SKM-1 (cell line): ENCODE data around the gene PLG.
A peak's percentile ranks its signal among the peaks of the same experiment; 100 is the strongest.
"Not testable (repeated sequence)": the region's sequence is repeated elsewhere in the genome, so short reads cannot be mapped to it uniquely, and the experiment has no call there.

Experiments used
- DNase-seq: peaks from one replicate; lab custom pipeline; 2025; ENCODE audit not compliant: unreplicated experiment; lab: John Stamatoyannopoulos, UW

PLG gene

GRCh38 chr6:160701918-160702680, at the start of gene PLG:
Gene PLG, plus strand, starts transcription at chr6:160702244. Its CDS starts 61 bp downstream, at chr6:160702305.
- not testable (repeated sequence) for DNase-seq

- DNase-seq = no peak
These were observed 42.5 kb upstream of the PLG start for GRCh38 chr6:160659562-160659961.

- DNase-seq = no peak
These were observed 40.8 kb upstream of the PLG start for GRCh38 chr6:160661216-160661615.

DNA sequence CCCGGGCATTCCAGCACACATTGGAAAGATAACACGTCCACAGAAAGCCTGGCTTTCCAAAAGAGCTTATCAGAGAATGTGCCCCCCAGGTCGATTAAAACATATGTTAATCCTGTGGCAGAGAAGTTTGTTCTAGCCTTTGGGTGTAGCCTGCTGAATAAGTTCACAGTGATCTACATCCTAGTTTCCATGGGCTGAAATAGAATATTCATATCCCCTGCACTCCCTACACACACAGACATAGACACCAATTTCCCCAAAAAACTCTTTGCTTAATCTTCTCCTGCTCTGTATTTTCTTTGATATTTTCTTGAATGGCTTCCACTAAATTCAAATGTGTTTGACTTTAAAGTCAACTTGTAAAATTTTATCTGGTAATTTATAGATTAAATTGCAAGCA, 39.6 kb upstream of the PLG start:
- DNase-seq = no peak

DNA sequence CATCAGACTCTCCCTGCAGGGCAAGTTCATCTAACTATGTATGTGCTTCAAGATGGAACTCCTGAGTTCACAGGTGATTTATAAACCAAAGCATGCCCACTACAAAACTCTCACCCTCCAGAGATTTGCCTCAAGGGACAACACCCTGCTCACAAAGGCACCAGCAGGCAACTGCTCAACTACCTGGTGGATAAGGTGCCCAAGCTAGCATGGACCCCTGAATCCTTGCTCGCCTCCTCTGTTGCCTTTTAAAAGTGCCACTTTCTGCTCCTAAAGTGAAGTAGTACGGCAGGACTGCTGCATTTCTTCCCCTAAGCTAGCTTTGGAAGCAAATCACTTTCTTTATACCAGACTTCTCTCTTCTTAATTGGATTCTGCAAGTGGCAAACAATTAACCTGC, 39.2 kb upstream of the PLG start:
- DNase-seq = no peak

GRCh38 chr6:160664198-160664597, 37.8 kb upstream of the PLG start, which contains the start of gene LPA:
Gene LPA, minus strand, starts transcription at chr6:160664275. Its CDS starts 61 bp downstream, at chr6:160664214.
- not testable (repeated sequence) for DNase-seq

DNA sequence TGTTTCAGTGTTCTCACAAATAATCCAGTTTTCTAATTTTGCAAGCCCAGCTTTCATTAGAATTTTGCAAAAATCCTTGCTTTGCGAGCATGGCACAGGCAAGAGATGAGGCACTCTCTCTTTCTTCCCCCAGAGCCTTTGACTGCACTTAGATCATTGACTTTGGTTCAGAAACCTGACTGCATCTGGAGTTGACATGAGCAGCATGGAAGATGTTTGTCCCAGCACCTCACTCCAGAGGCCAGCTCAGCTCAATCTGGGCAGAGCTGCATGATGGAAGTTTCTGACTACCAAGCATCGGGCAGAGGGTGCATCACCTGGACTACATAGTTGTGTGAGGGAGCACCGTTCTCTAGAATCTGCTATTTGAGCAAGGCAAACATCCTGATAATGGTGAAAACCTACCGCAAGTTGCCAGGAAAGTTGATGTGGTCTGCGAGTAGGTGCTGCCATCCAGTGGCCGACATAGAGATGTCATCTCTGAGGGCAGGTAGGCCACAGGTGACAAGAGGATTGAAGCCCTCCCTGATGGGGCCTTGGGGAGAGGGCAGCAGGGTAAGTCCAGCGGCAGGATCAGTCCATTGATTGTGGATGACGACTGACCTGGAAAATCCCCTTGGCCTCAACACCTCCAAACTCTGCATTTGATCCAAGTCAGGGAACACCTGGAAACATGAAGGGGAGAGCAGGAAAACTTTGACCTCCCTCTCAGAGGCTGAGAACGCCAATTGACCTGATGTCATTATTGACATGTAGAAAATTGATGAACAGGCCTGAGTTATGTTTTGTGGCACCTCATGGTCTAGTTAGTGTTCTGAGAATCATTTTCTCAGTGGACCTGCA, 34.2 kb upstream of the PLG start:
- DNase-seq = no peak

- DNase-seq = no peak
These were observed 33.5 kb upstream of the PLG start for GRCh38 chr6:160668589-160668988.

DNA sequence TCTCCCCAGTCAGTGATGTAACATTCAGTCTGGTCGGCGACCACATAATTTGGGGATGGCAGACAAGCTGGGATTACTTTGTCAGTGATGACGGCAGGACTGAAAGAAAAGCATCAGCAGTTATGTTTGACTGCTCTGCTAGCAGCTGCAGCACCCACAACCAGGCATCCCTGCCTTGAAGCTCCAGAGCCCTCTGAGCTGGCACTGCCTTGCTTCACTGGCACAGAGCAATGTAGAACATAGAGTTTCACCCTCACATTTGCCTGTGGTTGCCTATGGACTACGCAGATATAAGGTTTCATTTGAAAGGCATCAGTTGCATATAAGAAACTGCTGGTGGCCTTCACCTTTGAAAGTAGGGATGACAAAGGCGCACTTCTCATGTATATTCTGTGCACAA, 25.6 kb upstream of the PLG start:
- not testable (repeated sequence) for DNase-seq

- peak; percentile 8 for DNase-seq
These were observed 23.8 kb upstream of the PLG start for GRCh38 chr6:160678230-160678629.

DNA sequence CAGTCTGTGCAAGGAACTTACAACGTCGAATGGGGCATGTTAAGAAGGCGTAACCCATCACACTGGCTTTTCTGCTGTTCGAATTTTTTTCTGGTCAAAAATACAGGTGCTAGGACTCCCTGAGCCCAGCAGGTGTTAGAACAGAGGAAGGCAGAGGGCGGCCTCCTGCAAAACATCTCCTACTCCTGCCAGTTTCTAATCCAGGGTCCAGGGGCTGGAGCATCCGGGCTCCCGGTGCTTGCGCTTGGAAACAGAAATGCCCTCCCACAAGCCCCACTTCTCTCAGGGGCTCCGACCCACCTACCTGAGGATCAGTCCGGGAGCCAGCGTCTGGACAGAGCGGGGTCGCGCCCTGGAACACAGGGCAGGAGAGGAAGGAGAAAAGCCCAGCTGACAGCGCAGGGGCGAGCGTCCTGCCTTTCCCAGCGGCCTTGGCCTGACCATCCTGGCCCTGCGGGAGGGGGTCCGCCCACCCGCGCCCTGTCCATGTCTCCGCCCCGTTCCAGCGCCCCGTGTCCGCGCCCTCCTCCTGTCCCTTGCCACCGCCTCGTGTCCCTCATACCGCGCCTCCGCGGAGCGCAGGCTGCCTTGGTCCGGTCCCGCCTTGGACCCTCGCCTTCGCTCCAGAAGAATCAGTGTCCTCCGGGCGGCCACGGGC, 23.2 kb upstream of the PLG start:
- DNase-seq = no peak

GRCh38 chr6:160679402-160679769, 22.7 kb upstream of the PLG start:
- DNase-seq = no peak

GRCh38 chr6:160685101-160685761, 16.8 kb upstream of the PLG start:
- DNase-seq = not testable (repeated sequence)

GRCh38 chr6:160685762-160686450, 16.1 kb upstream of the PLG start:
- no peak for DNase-seq

DNA sequence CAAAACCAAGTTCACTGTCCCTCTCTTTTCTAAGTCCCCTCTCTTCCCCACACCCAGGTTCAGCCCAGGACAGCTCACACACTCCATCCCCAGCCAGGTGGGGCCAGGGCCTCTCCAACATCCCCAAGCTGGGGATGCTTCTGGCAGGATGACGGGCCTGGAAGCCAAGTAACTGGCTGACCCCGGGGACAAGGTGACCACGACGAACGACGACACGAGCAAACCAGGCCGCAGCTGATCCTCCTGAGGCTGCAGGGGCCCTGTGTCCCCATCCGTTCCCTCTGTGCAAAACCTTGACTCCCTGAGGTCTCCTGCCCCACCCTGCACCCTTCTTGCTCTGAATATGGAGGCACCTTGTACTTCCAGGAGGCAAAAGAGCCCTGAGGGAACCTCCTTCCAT, 11.6 kb upstream of the PLG start:
- DNase-seq = no peak

- DNase-seq = no peak
These were observed 10.4 kb upstream of the PLG start for GRCh38 chr6:160691617-160692016.

- no peak for DNase-seq
These were observed 9.6 kb upstream of the PLG start for GRCh38 chr6:160692369-160692959.

- not testable (repeated sequence) for DNase-seq
These were observed 7.0 kb upstream of the PLG start for GRCh38 chr6:160695025-160695424.

GRCh38 chr6:160695622-160696021, 6.4 kb upstream of the PLG start:
- DNase-seq = not testable (repeated sequence)

DNA sequence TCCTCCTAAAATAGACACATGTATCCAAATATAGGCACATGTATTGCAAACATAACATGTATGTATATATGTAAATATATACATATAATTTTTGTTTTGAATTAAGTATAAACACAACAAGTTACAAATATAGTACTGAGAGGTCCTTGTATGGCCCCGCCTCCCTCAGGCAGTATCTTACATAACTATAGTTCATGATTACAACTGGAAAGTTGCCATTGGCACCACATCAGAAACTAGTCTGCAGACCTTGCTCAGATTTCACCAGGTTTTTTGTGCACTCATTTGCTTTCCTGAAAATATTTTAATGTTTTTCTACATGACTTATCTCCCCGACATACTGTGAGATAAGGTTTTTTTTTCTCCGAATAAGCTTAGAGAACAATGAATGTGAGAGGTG, 5.2 kb upstream of the PLG start:
- DNase-seq = not testable (repeated sequence)
